HG02943 (cell line): Measurements from ENCODE around the gene MFSD6L.

ENCODE experiments used
- ATAC-seq: cut with Tn5 transposase; IDR thresholded peaks from one replicate; pipeline ENCODE4 v1.9.1; 2021; ENCODE audit warnings: mild to moderate bottlenecking, low read depth, moderate library complexity; ENCODE audit not compliant: unreplicated experiment

Gene MFSD6L

GRCh38 chr17:8749616-8750015, 49.5 kb downstream of the MFSD6L start:
- ATAC-seq = no peak

DNA sequence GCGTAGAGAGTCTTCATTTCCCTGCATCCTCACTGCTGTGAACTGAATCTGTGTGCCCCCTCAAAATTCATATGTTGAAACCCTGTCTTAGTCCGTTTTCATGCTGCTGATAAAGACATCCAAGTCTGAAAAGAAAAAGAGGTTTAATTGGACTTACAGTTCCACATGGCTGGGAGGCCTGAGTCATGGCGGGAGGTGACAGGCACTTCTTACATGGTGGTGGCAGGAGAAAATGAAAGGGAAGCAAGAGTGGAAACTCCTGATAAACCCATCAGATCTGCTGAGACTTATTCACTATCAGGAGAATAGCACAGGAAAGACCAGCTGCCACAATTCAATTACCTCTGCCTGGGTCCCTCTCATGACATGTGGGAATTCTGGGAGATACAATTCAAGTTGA, 51.4 kb downstream of the MFSD6L start:
- ATAC-seq = no peak
